OCI-LY3 (cell line): ENCODE results near the gene WDR11.

ENCODE experiments used
- CTCF ChIP-seq: fragments of 200-600, 300-600 bp; sonication (generic); IDR thresholded peaks from 2 replicates; pipeline ENCODE4 v1.5.1; 2014; ENCODE audit warnings: antibody characterized with exemption, low read length, low read depth
- EZH2phosphoT487 ChIP-seq: fragments of 200-600 bp; shearing (Covaris generic); IDR thresholded peaks from 2 replicates; pipeline ENCODE4 v1.6.1; 2018; ENCODE audit warnings: antibody characterized with exemption, mixed run types, low read depth

- TF ChIP-seq CTCF, result no peak
- no peak for TF ChIP-seq EZH2phosphoT487
Observed at GRCh38 chr10:120828763-120829319, 22.3 kb upstream of the WDR11 start.
